GM19193 (cell line): Measurements from ENCODE around the gene GPR75.

Experiments
- POLR2A ChIP-seq: IDR thresholded peaks from 4 replicates; pipeline ENCODE4 v1.6.1; 2011; ENCODE audit not compliant: insufficient read depth, insufficient read length; ENCODE audit errors: extremely low read depth

GPR75 gene

GRCh38 chr2:53826587-53827397, 33.0 kb downstream of the GPR75 start:
- no peak for TF ChIP-seq POLR2A

GRCh38 chr2:53826030-53826410, 33.7 kb downstream of the GPR75 start:
- TF ChIP-seq POLR2A: no peak

- TF ChIP-seq POLR2A: no peak
Observed at GRCh38 chr2:53821810-53822209, 38.0 kb downstream of the GPR75 start.

- TF ChIP-seq POLR2A: no peak
Observed at GRCh38 chr2:53820711-53821110, 39.1 kb downstream of the GPR75 start.

- TF ChIP-seq POLR2A: no peak
Observed at GRCh38 chr2:53820048-53820447, 39.7 kb downstream of the GPR75 start.

GRCh38 chr2:53819634-53820033, 40.1 kb downstream of the GPR75 start:
- TF ChIP-seq POLR2A: no peak

GRCh38 chr2:53818854-53819435, 40.8 kb downstream of the GPR75 start:
- TF ChIP-seq POLR2A: no peak

- no peak for TF ChIP-seq POLR2A
Observed at GRCh38 chr2:53813151-53813550, 46.6 kb downstream of the GPR75 start.

GRCh38 chr2:53811601-53812000, 48.2 kb downstream of the GPR75 start:
- TF ChIP-seq POLR2A: no peak
